ENCODE data around the gene SLC39A5. TPM values are rescaled to one million over a fixed set of nuclear protein-coding genes. Genes with fewer than 3 reads are reported as not detected.

The SLC39A5 gene
- total RNA-seq, 4 donors from 2014 or later, result 0.29 to 1.8 (median 0.52) TPM; not detected in 1

DNA sequence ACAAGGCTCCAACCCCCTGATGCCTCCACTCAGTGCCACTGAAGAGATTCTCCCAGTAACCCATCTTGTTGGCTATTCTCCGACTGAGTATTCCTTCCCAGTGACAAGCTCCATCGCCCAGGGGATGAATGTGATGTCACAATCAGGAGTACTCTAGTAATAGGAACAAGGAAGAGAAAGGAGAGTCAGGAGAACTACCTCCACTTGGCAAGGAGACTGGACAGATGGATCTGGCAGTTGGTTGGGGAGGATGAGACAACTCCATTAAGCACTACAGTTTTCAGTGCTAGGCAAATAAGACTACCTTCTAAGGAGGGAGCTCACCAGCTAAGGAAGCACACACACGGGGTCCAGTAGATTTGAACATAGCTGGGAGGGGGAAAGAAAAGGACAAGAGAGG is 13.4 kb upstream of the SLC39A5 start:
- no peak overlapping the region for H3K4me3 ChIP-seq
- H3K27ac ChIP-seq, result no peak overlapping the region
- no peaks in the 10 kb centered on the region for H3K27me3 ChIP-seq
- no peaks in the 10 kb centered on the region for H3K36me3 ChIP-seq
- DNase-seq, result no peak
- TF ChIP-seq, protein P1, sequence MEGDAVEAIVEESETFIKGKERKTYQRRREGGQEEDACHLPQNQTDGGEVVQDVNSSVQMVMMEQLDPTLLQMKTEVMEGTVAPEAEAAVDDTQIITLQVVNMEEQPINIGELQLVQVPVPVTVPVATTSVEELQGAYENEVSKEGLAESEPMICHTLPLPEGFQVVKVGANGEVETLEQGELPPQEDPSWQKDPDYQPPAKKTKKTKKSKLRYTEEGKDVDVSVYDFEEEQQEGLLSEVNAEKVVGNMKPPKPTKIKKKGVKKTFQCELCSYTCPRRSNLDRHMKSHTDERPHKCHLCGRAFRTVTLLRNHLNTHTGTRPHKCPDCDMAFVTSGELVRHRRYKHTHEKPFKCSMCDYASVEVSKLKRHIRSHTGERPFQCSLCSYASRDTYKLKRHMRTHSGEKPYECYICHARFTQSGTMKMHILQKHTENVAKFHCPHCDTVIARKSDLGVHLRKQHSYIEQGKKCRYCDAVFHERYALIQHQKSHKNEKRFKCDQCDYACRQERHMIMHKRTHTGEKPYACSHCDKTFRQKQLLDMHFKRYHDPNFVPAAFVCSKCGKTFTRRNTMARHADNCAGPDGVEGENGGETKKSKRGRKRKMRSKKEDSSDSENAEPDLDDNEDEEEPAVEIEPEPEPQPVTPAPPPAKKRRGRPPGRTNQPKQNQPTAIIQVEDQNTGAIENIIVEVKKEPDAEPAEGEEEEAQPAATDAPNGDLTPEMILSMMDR (IDR thresholded peaks at IDR 0.05), result no peak
- TF ChIP-seq POLR2A (IDR thresholded peaks at IDR 0.05), result no peak
- intact Hi-C loops (cut with DNase I; ENCODE audit: low total_unique reads), result no loop called here
- H3K9me3 ChIP-seq, result no peaks in the 10 kb centered on the region
- H3K4me1 ChIP-seq, result peaks cover 0 to 8% of the 10 kb centered on the region in 2 donors

DNA sequence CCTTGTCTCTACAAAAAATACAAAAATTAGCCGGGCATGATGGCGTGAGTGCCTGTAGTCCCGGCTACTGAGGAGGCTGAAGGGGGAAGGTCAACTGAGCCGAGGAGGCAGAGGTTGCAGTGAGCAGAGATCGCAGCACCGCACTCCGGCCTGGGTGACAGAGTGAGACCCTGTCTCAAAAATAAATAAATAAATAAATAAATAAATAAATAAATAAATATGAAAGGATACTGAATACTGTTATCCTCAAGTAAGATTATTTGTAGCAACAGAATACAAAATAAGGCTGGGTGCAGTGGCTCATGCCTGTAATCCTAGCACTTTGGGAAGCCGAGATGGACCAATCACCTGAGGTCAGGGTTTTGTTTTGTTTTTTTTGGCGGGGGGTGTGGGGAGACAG is 10.0 kb upstream of the SLC39A5 start:
- H3K4me3 ChIP-seq, result no peak overlapping the region
- H3K27ac ChIP-seq, result peak overlapping the region; percentile 98 to 99
- no peaks in the 10 kb centered on the region for H3K36me3 ChIP-seq
- no peak for DNase-seq
- no peaks in the 10 kb centered on the region for H3K9me3 ChIP-seq
- no peak for TF ChIP-seq POLR2A (IDR thresholded peaks at IDR 0.05)
- TF ChIP-seq, protein P1 (IDR thresholded peaks at IDR 0.05), result no peak
- peaks cover 8% of the 10 kb centered on the region in 2 donors for H3K4me1 ChIP-seq
- H3K27me3 ChIP-seq, result no peaks in the 10 kb centered on the region
- intact Hi-C loops (cut with DNase I; ENCODE audit: low total_unique reads), result loop anchor here (5.0 kb wide), 1 partner anchor 103 kb away; the partner anchor contains the start of genes RPL41 and ZC3H10

DNA sequence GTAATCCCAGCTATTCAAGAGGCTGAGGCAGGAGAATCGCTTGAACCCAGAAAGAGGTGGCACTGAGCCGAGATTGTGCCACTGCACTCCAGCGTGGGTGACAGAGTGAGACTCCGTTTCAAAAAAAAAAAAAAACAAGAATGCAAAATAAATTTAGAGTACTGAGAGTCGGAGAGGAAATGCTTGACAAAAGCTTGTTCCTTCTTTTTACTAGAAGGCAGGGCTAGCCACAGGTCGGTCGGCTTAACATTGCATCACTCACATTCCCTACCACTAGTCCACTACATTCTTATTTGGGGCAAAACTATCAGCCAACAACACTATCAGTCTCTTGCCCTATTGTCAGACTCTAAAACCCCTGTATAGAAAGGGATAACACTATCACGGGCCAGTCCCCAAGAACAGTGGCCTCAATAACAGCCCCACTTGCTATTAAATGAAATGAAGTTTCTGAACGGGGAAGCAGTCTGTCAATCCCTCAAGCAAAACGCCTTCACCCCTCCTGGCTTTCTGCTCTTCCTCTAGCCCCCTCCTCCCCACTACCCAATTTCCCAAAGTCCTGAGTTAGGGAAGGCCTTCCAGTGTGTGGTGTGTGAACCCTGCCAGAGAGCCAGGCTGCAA is 9.1 kb upstream of the SLC39A5 start:
- Histone ChIP-seq H3K27me3 (no peaks in the 10 kb centered on the region), H3K9me3 (no peaks in the 10 kb centered on the region), H3K27ac (peak overlapping the region; percentile 98 to 99), H3K4me1 (peaks cover 8% of the 10 kb centered on the region in 2 donors), H3K36me3 (no peaks in the 10 kb centered on the region), H3K4me3 (peak overlapping the region; percentile 74 to 77)
- TF ChIP-seq POLR2A (IDR thresholded peaks at IDR 0.05), result no peak
- TF ChIP-seq, protein P1 (IDR thresholded peaks at IDR 0.05), result no peak
- DNase-seq, result no peak
- intact Hi-C loops (cut with DNase I; ENCODE audit: low total_unique reads), result loop anchor here (5.0 kb wide), 1 partner anchor 103 kb away; the partner anchor contains the start of genes RPL41 and ZC3H10

DNA sequence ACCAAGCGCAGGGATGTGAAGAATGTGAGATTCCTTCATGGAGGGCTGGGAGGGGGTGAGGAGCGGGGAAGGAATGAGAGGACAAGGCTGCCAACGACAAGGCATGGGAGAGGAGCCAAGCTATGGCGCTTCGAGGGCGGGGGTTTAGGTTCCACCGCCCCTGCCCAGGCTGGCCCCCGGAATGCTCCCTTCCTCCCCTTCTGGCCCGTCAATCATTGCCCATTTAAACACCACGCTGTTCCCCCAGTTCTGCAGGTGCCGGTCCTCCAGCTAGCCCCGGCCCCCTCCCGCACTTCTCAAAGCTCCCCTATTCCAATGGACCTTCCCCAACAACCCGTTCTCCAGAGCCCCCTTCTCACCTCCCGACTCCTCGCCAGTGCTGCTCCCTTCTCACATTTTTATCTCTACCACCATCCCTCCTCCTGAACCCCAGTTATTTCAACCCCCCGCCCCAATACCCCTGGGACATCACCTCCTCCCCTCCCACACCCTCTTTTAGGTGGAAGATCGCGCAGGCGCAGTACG is 8.6 kb upstream of the SLC39A5 start:
- intact Hi-C loops (cut with DNase I; ENCODE audit: low total_unique reads), result loop anchor here (5.0 kb wide), 1 partner anchor 104 kb away; the partner anchor contains the start of genes RPL41 and ZC3H10
- peak; percentile 62 to 70 for DNase-seq
- H3K4me1 ChIP-seq, result peaks cover 8% of the 10 kb centered on the region in 2 donors
- H3K27ac ChIP-seq, result peak overlapping the region; percentile 98 to 99
- H3K27me3 ChIP-seq, result no peaks in the 10 kb centered on the region
- peak overlapping the region; percentile 74 to 77 for H3K4me3 ChIP-seq
- no peaks in the 10 kb centered on the region for H3K36me3 ChIP-seq
- no peak for TF ChIP-seq POLR2A (IDR thresholded peaks at IDR 0.05)
- no peaks in the 10 kb centered on the region for H3K9me3 ChIP-seq

DNA sequence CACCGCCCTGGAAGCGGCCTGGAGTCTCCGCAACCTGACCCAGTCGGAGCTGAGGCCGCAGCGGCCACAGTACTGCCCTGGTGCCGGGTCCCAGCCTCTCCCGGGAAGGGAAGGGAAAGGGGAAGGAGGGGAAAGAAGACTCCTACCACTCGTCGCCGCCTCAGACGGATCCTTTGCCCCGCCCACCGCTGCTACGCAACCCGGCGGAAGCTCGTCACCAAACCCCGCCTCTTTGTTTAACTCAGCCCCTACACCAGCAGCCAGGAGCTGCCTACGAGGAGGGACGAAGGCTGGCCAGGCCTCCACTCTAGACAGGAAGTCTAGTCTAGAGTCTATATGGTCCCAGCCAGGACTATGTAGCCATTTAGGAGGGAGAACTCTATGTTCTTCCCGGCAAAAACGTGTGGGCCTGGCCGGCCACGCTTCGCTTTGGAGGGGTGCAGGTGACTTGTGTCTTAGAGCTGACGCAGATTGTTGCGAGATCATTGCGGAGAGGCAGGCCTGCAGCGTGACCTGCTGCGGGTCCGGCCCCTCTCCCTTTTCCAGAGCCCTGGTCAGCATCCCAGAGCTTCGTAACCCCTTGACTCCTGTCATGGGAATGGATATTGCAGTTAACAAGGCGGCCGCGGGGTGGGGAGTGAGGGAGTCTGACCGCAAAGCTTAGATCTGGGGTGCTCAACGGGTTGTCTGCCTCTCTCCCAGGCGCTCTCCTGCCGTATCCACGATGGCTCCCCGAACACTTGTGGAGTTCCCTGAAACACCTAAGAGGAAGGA is 7.9 kb upstream of the SLC39A5 start, which contains the start of gene RNF41:
Gene RNF41, minus strand, starts transcription at position 166 of the 774 bp plus-strand sequence. CDS start 7,875 bp downstream, outside the sequence.
- H3K4me1 ChIP-seq, result peaks cover 8% of the 10 kb centered on the region in 2 donors
- intact Hi-C loops (cut with DNase I; ENCODE audit: low total_unique reads), result loop anchor here (5.0 kb wide), 1 partner anchor 105 kb away; the partner anchor contains the start of genes RPL41 and ZC3H10

More for the DNA sequence above, 7.9 kb upstream of the SLC39A5 start, which contains the start of gene RNF41:
- Histone ChIP-seq H3K36me3 (no peaks in the 10 kb centered on the region), H3K27ac (peak within 1 kb of the TSS; percentile 98 to 99), H3K9me3 (no peaks in the 10 kb centered on the region), H3K4me3 (peak within 1 kb of the TSS; percentile 74 to 77), H3K27me3 (no peaks in the 10 kb centered on the region)
- DNase-seq, result peak; percentile 98 to 99
- TF ChIP-seq, protein P1 (IDR thresholded peaks at IDR 0.05), result peak; percentile 8 to 33 (median 18)
- TF ChIP-seq POLR2A (IDR thresholded peaks at IDR 0.05), result peak; percentile 98 to 99

Measured in uterus (tissue), 4 donors.